Hepatocyte (in vitro differentiated cells): Measurements from ENCODE around the gene IL2RA. TPM values are rescaled to one million over a fixed set of nuclear protein-coding genes. Genes with fewer than 3 reads are reported as not detected.

ENCODE experiments used
- DNase-seq: peaks from one replicate; pipeline ENCODE4 v3.0.0-alpha.2; 2016; ENCODE audit warnings: low spot score
- H2AFZ ChIP-seq: fragments of 200-600 bp; sonication (generic); 2 replicates; pipeline ENCODE4 v1.6.0; 2016; ENCODE audit warnings: antibody characterized with exemption, mild to moderate bottlenecking
- H3K27ac ChIP-seq: fragments of 200-600 bp; sonication (generic); 2 replicates; pipeline ENCODE4 v1.5.1; 2016; ENCODE audit warnings: mild to moderate bottlenecking
- H3K27me3 ChIP-seq: fragments of 200-600 bp; sonication (generic); 2 replicates; pipeline ENCODE4 v1.6.1; 2016
- H3K36me3 ChIP-seq: fragments of 200-600 bp; sonication (generic); replicated peaks from 2 replicates; pipeline ENCODE4 v1.5.1; 2016; ENCODE audit warnings: low read depth; ENCODE audit not compliant: insufficient read depth
- H3K4me1 ChIP-seq: fragments of 200-600 bp; sonication (generic); 2 replicates; pipeline ENCODE4 v1.5.1; 2016; ENCODE audit warnings: mild to moderate bottlenecking, moderate library complexity; ENCODE audit not compliant: insufficient read depth
- H3K4me2 ChIP-seq: fragments of 200-600 bp; sonication (generic); 2 replicates; pipeline ENCODE4 v1.6.0; 2016
- H3K4me3 ChIP-seq: fragments of 200-600 bp; sonication (generic); 2 replicates; pipeline ENCODE4 v1.5.1; 2016; ENCODE audit warnings: mild to moderate bottlenecking
- H3K79me2 ChIP-seq: fragments of 200-600 bp; sonication (generic); 2 replicates; pipeline ENCODE4 v1.6.0; 2017; ENCODE audit warnings: mild to moderate bottlenecking
- H3K9me2 ChIP-seq: fragments of 200-600 bp; sonication (generic); replicated peaks from 2 replicates; pipeline ENCODE4 v1.6.0; 2017; ENCODE audit warnings: mild to moderate bottlenecking; ENCODE audit not compliant: insufficient read depth
- H3K9me3 ChIP-seq: fragments of 200-600 bp; sonication (generic); 2 replicates; pipeline ENCODE4 v1.5.1; 2016; ENCODE audit warnings: low read depth, mild to moderate bottlenecking
- H4K20me1 ChIP-seq: fragments of 200-600 bp; sonication (generic); 2 replicates; pipeline ENCODE4 v1.6.0; 2016; ENCODE audit warnings: mild to moderate bottlenecking; ENCODE audit not compliant: insufficient read depth, poor library complexity, severe bottlenecking
- CTCF ChIP-seq: fragments of 200-600 bp; sonication (generic); IDR thresholded peaks from 2 replicates; pipeline ENCODE4 v1.5.1; 2016; ENCODE audit warnings: antibody characterized with exemption, mild to moderate bottlenecking; ENCODE audit not compliant: poor library complexity
- EZH2 ChIP-seq: fragments of 200-600 bp; sonication (generic); IDR thresholded peaks from 2 replicates; pipeline ENCODE4 v1.6.1; 2016; ENCODE audit warnings: antibody characterized with exemption, mild to moderate bottlenecking, borderline replicate concordance
- EZH2phosphoT487 ChIP-seq: fragments of 200-600 bp; sonication (generic); IDR thresholded peaks from one replicate; pipeline ENCODE4 v1.6.1; 2018; ENCODE audit warnings: antibody characterized with exemption, mild to moderate bottlenecking, low read depth, moderate library complexity; ENCODE audit not compliant: unreplicated experiment, severe bottlenecking
- WGBS: methylation state at CpG from one replicate; pipeline ENCODE4 v1.1.6; 2016; ENCODE audit warnings: low lambda C conversion rate; ENCODE audit errors: missing lambda C conversion rate; 5-methylcytosine and 5-hydroxymethylcytosine counted together
- polyA plus RNA-seq: library from polyadenylated mRNA; unstranded; fragments of >200 nt; fragmentation: Nextera tagmentation; extraction: Ambion mirVana; gene quantifications from 2 replicates; pipeline ENCODE4 v1.2.1, GENCODE V29; 2016
- total RNA-seq: library from RNA; depleted of rRNA; stranded (reverse); fragments of >200 nt; gene quantifications from 2 replicates; pipeline ENCODE4 v1.2.3, GENCODE V29; 2014

The IL2RA gene
- total and polyA plus RNA-seq, 2 experiments from 2014 or later, result not detected

- WGBS, result 77% methylated on average over 2 of the region's 2 CpGs
- no peak overlapping the region for H3K27ac ChIP-seq
Measured at GRCh38 chr10:5970066-5970465, 92.1 kb downstream of the IL2RA start.

GRCh38 chr10:5968681-5969453, 93.3 kb downstream of the IL2RA start:
- 77% methylated on average over 9 of the region's 9 CpGs for WGBS
- no peak for DNase-seq
- TF ChIP-seq CTCF (no peak), EZH2phosphoT487 (no peak), EZH2 (no peak)

More at GRCh38 chr10:5970066-5970465, 92.1 kb downstream of the IL2RA start:
- H3K4me1 ChIP-seq, result peaks cover 3% of the 10 kb centered on the region
- no peaks in the 10 kb centered on the region for H3K9me3 ChIP-seq
- no peak overlapping the region for H2AFZ ChIP-seq
- TF ChIP-seq CTCF (no peak), EZH2 (no peak), EZH2phosphoT487 (no peak)
- no peak for DNase-seq
- H3K36me3 ChIP-seq, result no peaks in the 10 kb centered on the region
- no peak overlapping the region for H3K4me3 ChIP-seq
- no peaks in the 10 kb centered on the region for H3K9me2 ChIP-seq
- no peak overlapping the region for H3K4me2 ChIP-seq
- H4K20me1 ChIP-seq, result no peaks in the 10 kb centered on the region
- H3K27me3 ChIP-seq, result peaks cover 2% of the 10 kb centered on the region
- H3K79me2 ChIP-seq, result no peaks in the 10 kb centered on the region

DNA sequence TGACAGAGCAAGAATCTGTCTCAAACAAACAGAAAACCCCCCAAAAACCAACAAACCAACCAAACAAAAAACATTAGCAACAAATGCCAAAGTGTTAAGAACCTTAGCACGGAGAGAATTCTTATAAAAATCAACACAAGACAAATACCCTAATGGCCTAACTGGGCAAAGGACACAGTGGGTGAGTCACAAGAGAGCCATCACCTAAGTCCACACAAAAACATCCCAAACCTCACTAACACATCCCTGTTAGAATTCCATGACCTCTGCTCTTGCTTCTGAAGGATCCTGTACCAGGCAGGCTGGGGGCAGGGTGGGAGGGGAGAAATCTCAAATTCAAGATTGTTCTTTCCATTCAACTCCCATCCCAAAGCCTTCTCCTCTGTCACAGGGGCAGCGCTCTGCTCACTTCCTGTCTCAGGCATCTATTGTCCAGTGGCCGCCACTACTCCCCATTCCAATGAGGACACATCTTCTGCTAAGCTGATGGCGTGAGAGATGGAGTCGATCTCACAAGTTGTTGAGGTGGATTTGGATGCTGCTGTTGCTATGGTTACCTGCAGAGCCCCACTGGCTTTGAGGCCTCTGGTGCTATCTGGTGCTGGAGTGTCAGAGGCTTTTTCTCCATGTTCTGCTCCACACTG, 94.0 kb downstream of the IL2RA start:
- Histone ChIP-seq H3K27ac (no peak overlapping the region), H4K20me1 (no peaks in the 10 kb centered on the region), H3K27me3 (no peaks in the 10 kb centered on the region), H3K9me3 (no peaks in the 10 kb centered on the region), H3K9me2 (no peaks in the 10 kb centered on the region), H2AFZ (no peak overlapping the region), H3K36me3 (no peaks in the 10 kb centered on the region), H3K4me3 (no peak overlapping the region), H3K79me2 (no peaks in the 10 kb centered on the region), H3K4me1 (peaks cover 3% of the 10 kb centered on the region), H3K4me2 (no peak overlapping the region)
- no peak for DNase-seq
- TF ChIP-seq EZH2phosphoT487 (no peak), CTCF (no peak), EZH2 (no peak)
- WGBS, result 83% methylated on average over 5 of the region's 5 CpGs

More at GRCh38 chr10:5968681-5969453, 93.3 kb downstream of the IL2RA start:
- no peak overlapping the region for H2AFZ ChIP-seq
- H3K4me3 ChIP-seq, result no peak overlapping the region
- no peaks in the 10 kb centered on the region for H3K79me2 ChIP-seq
- H3K9me2 ChIP-seq, result no peaks in the 10 kb centered on the region
- no peak overlapping the region for H3K4me2 ChIP-seq
- no peaks in the 10 kb centered on the region for H4K20me1 ChIP-seq
- no peak overlapping the region for H3K27ac ChIP-seq
- no peaks in the 10 kb centered on the region for H3K9me3 ChIP-seq
- no peaks in the 10 kb centered on the region for H3K27me3 ChIP-seq
- H3K4me1 ChIP-seq, result peaks cover 3% of the 10 kb centered on the region
- H3K36me3 ChIP-seq, result no peaks in the 10 kb centered on the region
